Central memory CD4-positive, alpha-beta T cell (primary cell): ENCODE measurements around the gene PSMC3.

Experiments used
- DNase-seq: peaks from one replicate; pipeline ENCODE4 v3.0.0; 2022
- total RNA-seq, 3 experiments: gene quantifications; one replicate each; lab custom pipeline; 2026; lab: John Stamatoyannopoulos, UW

PSMC3 gene
- total RNA-seq: 33.0 to 274 (median 61.6) reads per million in 3 experiments

GRCh38 chr11:47426062-47426956, at the start of gene PSMC3:
Gene PSMC3 (minus strand): TSS chr11:47426439. CDS start chr11:47426279, 160 bp downstream.
- peak; percentile 93 for DNase-seq

- DNase-seq: no peak
These were observed 44.4 kb upstream of the PSMC3 start for GRCh38 chr11:47470671-47471070.

GRCh38 chr11:47469361-47470179, 43.3 kb upstream of the PSMC3 start:
- DNase-seq: no peak

- no peak for DNase-seq
These were observed 42.5 kb upstream of the PSMC3 start for GRCh38 chr11:47468598-47469214.

GRCh38 chr11:47467357-47467756, 41.1 kb upstream of the PSMC3 start:
- no peak for DNase-seq

GRCh38 chr11:47466701-47467250, 40.5 kb upstream of the PSMC3 start:
- DNase-seq: no peak

- no peak for DNase-seq
These were observed 40.0 kb upstream of the PSMC3 start for GRCh38 chr11:47466201-47466600.

- no peak for DNase-seq
These were observed 38.2 kb upstream of the PSMC3 start for GRCh38 chr11:47464483-47464882.

GRCh38 chr11:47461876-47462275, 35.6 kb upstream of the PSMC3 start:
- DNase-seq: no peak

- DNase-seq: no peak
These were observed 34.5 kb upstream of the PSMC3 start for GRCh38 chr11:47460571-47461235.

- peak; percentile 58 for DNase-seq
These were observed 28.0 kb upstream of the PSMC3 start for GRCh38 chr11:47454258-47454671.

GRCh38 chr11:47453365-47453764, 27.1 kb upstream of the PSMC3 start:
- DNase-seq: no peak

- no peak for DNase-seq
These were observed 25.8 kb upstream of the PSMC3 start for GRCh38 chr11:47451990-47452389.

- DNase-seq: no peak
These were observed 25.2 kb upstream of the PSMC3 start for GRCh38 chr11:47451436-47451835.

- DNase-seq: no peak
These were observed 23.3 kb upstream of the PSMC3 start for GRCh38 chr11:47449541-47449940.

GRCh38 chr11:47448566-47449427, 22.6 kb upstream of the PSMC3 start, which contains the start of gene RAPSN:
Gene RAPSN (minus strand): TSS chr11:47449136. CDS start chr11:47448964, 172 bp downstream.
- DNase-seq: no peak

- DNase-seq: no peak
These were observed 21.7 kb upstream of the PSMC3 start for GRCh38 chr11:47447906-47448305.

GRCh38 chr11:47446833-47447232, 20.6 kb upstream of the PSMC3 start:
- no peak for DNase-seq

- DNase-seq: no peak
These were observed 19.6 kb upstream of the PSMC3 start for GRCh38 chr11:47445840-47446239.

GRCh38 chr11:47443817-47444216, 17.6 kb upstream of the PSMC3 start:
- no peak for DNase-seq
